Heart left ventricle (tissue), 13 donors: ENCODE data around the gene FBXO3.
A peak's percentile ranks its signal among the peaks of the same experiment; 100 is the strongest.

Experiments
- CTCF ChIP-seq, 12 donors: fragments of 200-600 bp; sonication (generic) in 4 of 12; IDR thresholded peaks; one replicate each; pipeline versions ENCODE4 v1.5.0 to v1.8.0; 2018 to 2022; ENCODE audit warnings: antibody characterized with exemption in 12 of 12, mild to moderate bottlenecking in 5 of 12
- POLR2A ChIP-seq, 2 donors: fragments of 450-650 bp; IDR thresholded peaks; one replicate each; pipeline ENCODE4 v1.6.1; 2017; ENCODE audit warnings: antibody characterized with exemption in 2 of 2, mild to moderate bottlenecking in 2 of 2, moderate library complexity in 2 of 2
- donor health status: ischemic (EF 13 %, LVEDD 7.1; RV severe dilation, severe dysfunction).
- donor health status: DM: no; HTN: yes; CAD: no.
- donor health status: DM: no; HTN: no; CAD: no.
- donor health status: ischemic (EF 25% LVEDD 6.9; RV normal size, moderate dysfunction).
- donor health status: ischemic (EF 25% LVEDD 5.7; RV mildly dilated, moderate dysfunction).
- donor health status: ischemic (EF 35%, LVEDD 5.7; RV mildly dilated, moderate dysfunction).
- donor health status: nonischemic (EF 11% LVEDD 7.7; RV severe dilation, severe dysfunction).
- donor health status: DM: yes; HTN: yes; CAD: no.
- donor health status: PGD.
- donor health status: ischemic (EF 29% LVEDD 5.4; RV normal size, mild dysfunction).
- donor health status: nonischemic (EF 23%, LVEDD 6.1; RV moderate dilation, normal function).

- TF ChIP-seq POLR2A (IDR thresholded peaks at IDR 0.05) (peak in 1 of 2 donors; percentile 64), CTCF (IDR thresholded peaks at IDR 0.05) (no peak)
Observed at GRCh38 chr11:33734441-33735270, 39.7 kb downstream of the FBXO3 start.
